AG08396 (cell line): ENCODE data around the gene ARL13A.
"Not testable (repeated sequence)": the region's sequence is repeated elsewhere in the genome, so short reads cannot be mapped to it uniquely, and the experiment has no call there.

Source experiments
- DNase-seq: peaks from one replicate; pipeline ENCODE4 v3.0.0; 2012; ENCODE audit warnings: low spot score, mixed read lengths

Gene ARL13A

GRCh38 chrX:100990139-100990538, 20.6 kb downstream of the ARL13A start:
- DNase-seq: no peak

- DNase-seq: peak; percentile 8
Observed at GRCh38 chrX:100994352-100995281, 25.1 kb downstream of the ARL13A start.

GRCh38 chrX:100995469-100995868, 26.0 kb downstream of the ARL13A start:
- peak; percentile 69 for DNase-seq

- no peak for DNase-seq
Observed at GRCh38 chrX:100999451-100999850, 29.9 kb downstream of the ARL13A start.

GRCh38 chrX:101009090-101009489, 39.6 kb downstream of the ARL13A start:
- DNase-seq: no peak

GRCh38 chrX:101012031-101012430, 42.5 kb downstream of the ARL13A start:
- DNase-seq: not testable (repeated sequence)

GRCh38 chrX:101022020-101022419, 52.5 kb downstream of the ARL13A start:
- no peak for DNase-seq

GRCh38 chrX:101025126-101025525, 55.6 kb downstream of the ARL13A start:
- DNase-seq: no peak

GRCh38 chrX:101028562-101028961, 59.1 kb downstream of the ARL13A start:
- no peak for DNase-seq

- no peak for DNase-seq
Observed at GRCh38 chrX:101029665-101030064, 60.2 kb downstream of the ARL13A start.

- no peak for DNase-seq
Observed at GRCh38 chrX:101037231-101037630, 67.7 kb downstream of the ARL13A start.

- no peak for DNase-seq
Observed at GRCh38 chrX:101040197-101040596, 70.7 kb downstream of the ARL13A start.
